ENCODE measurements around the gene TRIM41. TPM values are rescaled to one million over a fixed set of nuclear protein-coding genes. Genes with fewer than 3 reads are reported as not detected.

TRIM41 gene
- polyA plus RNA-seq, 1 of the 3 experiments (the other 2 are of a cell fraction): 35.9 TPM

GRCh38 chr5:181246276-181247049 is 23.4 kb downstream of the TRIM41 start:
- Histone ChIP-seq H3K9me2 (no peaks in the 10 kb centered on the region), H3K4me3 (ENCODE audit: low read depth in 2 of 2, low read length in 1 of 2) (peak overlapping the region; percentile 85 to 89), H4K20me1 (ENCODE audit: insufficient read depth) (peaks cover 52% of the 10 kb centered on the region), H3K36me3 (replicated peaks in 1 of 2; ENCODE audit: control insufficient read depth in 1 of 2, insufficient read depth in 2 of 2, low read length in 1 of 2) (peaks cover 10 to 33% of the 10 kb centered on the region in 2 experiments), H3F3A (replicated peaks; ENCODE audit: insufficient read depth) (peaks cover 36% of the 10 kb centered on the region), H2AFZ (ENCODE audit: low read depth) (peak overlapping the region; percentile 64), H3K4me1 (ENCODE audit: control insufficient read depth in 1 of 2, insufficient read depth in 2 of 2, low read depth in 1 of 2, low read length in 1 of 2) (peaks cover 18 to 35% of the 10 kb centered on the region in 2 experiments; a peak in 3 of 4 replicates), H3K27ac (ENCODE audit: low read depth in 2 of 2, low read length in 1 of 2) (peak overlapping the region; percentile 91 to 95), H3K4me2 (peak overlapping the region; percentile 96), H3K27me3 (ENCODE audit: insufficient read depth) (no peaks in the 10 kb centered on the region), H3K79me2 (ENCODE audit: insufficient read depth) (peaks cover 81% of the 10 kb centered on the region), H3K9ac (peak overlapping the region; percentile 98), H3K9me3 (no peaks in the 10 kb centered on the region)
- 0% methylated on average over 22 of the region's 55 CpGs for WGBS (ENCODE audit: low lambda C conversion rate)
- TF ChIP-seq, protein P1, sequence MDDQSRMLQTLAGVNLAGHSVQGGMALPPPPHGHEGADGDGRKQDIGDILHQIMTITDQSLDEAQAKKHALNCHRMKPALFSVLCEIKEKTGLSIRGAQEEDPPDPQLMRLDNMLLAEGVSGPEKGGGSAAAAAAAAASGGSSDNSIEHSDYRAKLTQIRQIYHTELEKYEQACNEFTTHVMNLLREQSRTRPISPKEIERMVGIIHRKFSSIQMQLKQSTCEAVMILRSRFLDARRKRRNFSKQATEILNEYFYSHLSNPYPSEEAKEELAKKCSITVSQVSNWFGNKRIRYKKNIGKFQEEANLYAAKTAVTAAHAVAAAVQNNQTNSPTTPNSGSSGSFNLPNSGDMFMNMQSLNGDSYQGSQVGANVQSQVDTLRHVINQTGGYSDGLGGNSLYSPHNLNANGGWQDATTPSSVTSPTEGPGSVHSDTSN (IDR thresholded peaks at IDR 0.05): 0 out of 2 replicates have a peak, but pooled peaks have one; percentile 13
- no peak for TF ChIP-seq RCOR1 (IDR thresholded peaks at IDR 0.05; ENCODE audit: low read length)
- peak; percentile 11; the same call in 1 of the 2 replicates for TF ChIP-seq MEF2A (IDR thresholded peaks at IDR 0.05; ENCODE audit: borderline replicate concordance, low read depth)
- peak; percentile 75; the same call in 1 of the 2 replicates for TF ChIP-seq POLR2AphosphoS5 (IDR thresholded peaks at IDR 0.05; ENCODE audit: low read depth, low read length)
- peak; percentile 62 for TF ChIP-seq NRF1 (IDR thresholded peaks at IDR 0.05; ENCODE audit: low read depth, low read length)
- 0 out of 2 replicates have a peak, but pooled peaks have one; percentile 9 for TF ChIP-seq TCF12 (IDR thresholded peaks at IDR 0.05)
- TF ChIP-seq YY1 (IDR thresholded peaks at IDR 0.05; ENCODE audit: low read depth): peak; percentile 47
- TF ChIP-seq FOSL2 (IDR thresholded peaks at IDR 0.05; ENCODE audit: borderline replicate concordance, low read depth): no peak
- peak; percentile 79 for TF ChIP-seq GABPA (IDR thresholded peaks at IDR 0.05; ENCODE audit: low read depth)
- TF ChIP-seq MAX (IDR thresholded peaks at IDR 0.05; ENCODE audit: low read depth): peak; percentile 82
- peak; percentile 98 for TF ChIP-seq CHD2 (IDR thresholded peaks at IDR 0.05; ENCODE audit: low read length, partially characterized antibody)
- peak; percentile 78 for TF ChIP-seq TAF1 (IDR thresholded peaks at IDR 0.05; ENCODE audit: borderline replicate concordance, low read depth, low read length)
- 0 out of 2 replicates have a peak, but pooled peaks have one; percentile 6 for TF ChIP-seq REST (IDR thresholded peaks at IDR 0.05; ENCODE audit: low read depth, low read length)
- TF ChIP-seq, protein P2, sequence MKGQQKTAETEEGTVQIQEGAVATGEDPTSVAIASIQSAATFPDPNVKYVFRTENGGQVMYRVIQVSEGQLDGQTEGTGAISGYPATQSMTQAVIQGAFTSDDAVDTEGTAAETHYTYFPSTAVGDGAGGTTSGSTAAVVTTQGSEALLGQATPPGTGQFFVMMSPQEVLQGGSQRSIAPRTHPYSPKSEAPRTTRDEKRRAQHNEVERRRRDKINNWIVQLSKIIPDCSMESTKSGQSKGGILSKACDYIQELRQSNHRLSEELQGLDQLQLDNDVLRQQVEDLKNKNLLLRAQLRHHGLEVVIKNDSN (IDR thresholded peaks at IDR 0.05; ENCODE audit: borderline replicate concordance, low read depth): no peak
- TF ChIP-seq RXRA (IDR thresholded peaks at IDR 0.05; ENCODE audit: borderline replicate concordance, low read depth): no peak; the same call in 1 of the 2 replicates
- TF ChIP-seq MXI1 (IDR thresholded peaks at IDR 0.05; ENCODE audit: low read depth, low read length): peak; percentile 75
- TF ChIP-seq EP300 (IDR thresholded peaks at IDR 0.05; ENCODE audit: borderline replicate concordance in 1 of 2, low read depth in 1 of 2, low read length in 1 of 2): 0 out of 4 replicates have a peak, but pooled peaks of 1 of the 2 experiments have one; percentile 35
- peak; percentile 75 for TF ChIP-seq ELF1 (IDR thresholded peaks at IDR 0.05)
- TF ChIP-seq FOXJ3 (CRISPR knock-in tag; IDR thresholded peaks at IDR 0.05): peak; percentile 43; the same call in 1 of the 2 replicates
- TF ChIP-seq ZBTB33 (IDR thresholded peaks at IDR 0.05; ENCODE audit: borderline replicate concordance, low read depth): peak; percentile 94
- no peak for TF ChIP-seq FOXM1 (IDR thresholded peaks at IDR 0.05; ENCODE audit: low read depth)
- peak; percentile 81; the same call in 1 of the 2 replicates for TF ChIP-seq SIN3A (IDR thresholded peaks at IDR 0.05; ENCODE audit: borderline replicate concordance, low read depth, low read length)
- ChIA-PET POLR2A (interaction anchor here (1.0 to 2.1 kb wide), 4 partner anchors 12 to 35 kb away, joined by 4 to 9 read pairs (median 6); no protein-coding TSS in a partner anchor), CTCF (interaction anchor here (0.7 to 1.8 kb wide), 2 partner anchors 57 to 63 kb away, joined by 3 to 4 read pairs; no protein-coding TSS in a partner anchor)
- DNase-seq: peak; percentile 93
